DOHH2 (cell line): Measurements from ENCODE around the gene SIRT2.
A peak's percentile ranks its signal among the peaks of the same experiment; 100 is the strongest.
"Not testable (repeated sequence)": the region's sequence is repeated elsewhere in the genome, so short reads cannot be mapped to it uniquely, and the experiment has no call there.

Experiments
- H3F3A ChIP-seq: fragments of 200-600 bp; sonication (generic), shearing (Covaris generic); 2 replicates; pipeline ENCODE4 v1.6.0; 2016; ENCODE audit warnings: antibody characterized with exemption, mild to moderate bottlenecking; ENCODE audit not compliant: control insufficient read depth, insufficient read depth
- H3K27ac ChIP-seq: fragments of 200-600 bp; sonication (generic); 2 replicates; pipeline ENCODE4 v1.5.1; 2014; ENCODE audit warnings: low read depth, mild to moderate bottlenecking, low read length, moderate library complexity
- H3K27me3 ChIP-seq: fragments of 200-600 bp; sonication (generic); 2 replicates; pipeline ENCODE4 v1.6.1; 2014; ENCODE audit warnings: mild to moderate bottlenecking, low read length, mixed read lengths; ENCODE audit not compliant: control insufficient read depth
- H3K36me3 ChIP-seq: fragments of 200-600 bp; sonication (generic); 2 replicates; pipeline ENCODE4 v1.6.1; 2014; ENCODE audit warnings: mild to moderate bottlenecking, low read length, moderate library complexity, mixed read lengths; ENCODE audit not compliant: control insufficient read depth
- H3K4me1 ChIP-seq: fragments of 200-600 bp; sonication (generic); 2 replicates; pipeline ENCODE4 v1.6.1; 2014; ENCODE audit warnings: mild to moderate bottlenecking, low read length, mixed read lengths; ENCODE audit not compliant: control insufficient read depth
- H3K4me2 ChIP-seq: fragments of 200-600 bp; sonication (generic); 2 replicates; pipeline ENCODE4 v1.6.0; 2014; ENCODE audit warnings: mild to moderate bottlenecking, low read length, moderate library complexity
- H3K4me3 ChIP-seq: fragments of 200-600 bp; sonication (generic); 2 replicates; pipeline ENCODE4 v1.5.1; 2014; ENCODE audit warnings: mild to moderate bottlenecking, low read length, mixed read lengths
- H3K79me2 ChIP-seq: fragments of 200-600 bp; sonication (generic); 2 replicates; pipeline ENCODE4 v1.6.1; 2014; ENCODE audit warnings: mild to moderate bottlenecking, low read length, mixed read lengths; ENCODE audit not compliant: control insufficient read depth
- H3K9me2 ChIP-seq: fragments of 200-600 bp; sonication (generic); replicated peaks from 2 replicates; pipeline ENCODE4 v1.6.1; 2014; ENCODE audit warnings: mild to moderate bottlenecking, low read length, mixed read lengths; ENCODE audit not compliant: control insufficient read depth
- H3K9me3 ChIP-seq: fragments of 200-600 bp; sonication (generic); 2 replicates; pipeline ENCODE4 v1.6.1; 2014; ENCODE audit warnings: antibody characterized with exemption, low read length, mixed read lengths; ENCODE audit not compliant: control insufficient read depth, insufficient read depth
- H4K20me1 ChIP-seq: fragments of 200-600 bp; sonication (generic); 2 replicates; pipeline ENCODE4 v1.6.0; 2014; ENCODE audit warnings: low read depth, mild to moderate bottlenecking, antibody characterized with exemption, low read length, moderate library complexity; ENCODE audit not compliant: control insufficient read depth, insufficient read depth
- CTCF ChIP-seq: fragments of 200-600 bp; sonication (generic); IDR thresholded peaks from one replicate; pipeline ENCODE4 v1.5.1; 2014; ENCODE audit warnings: antibody characterized with exemption, mild to moderate bottlenecking, low read depth, low read length; ENCODE audit not compliant: poor library complexity, severe bottlenecking
- EZH2phosphoT487 ChIP-seq: fragments of 200-600 bp; sonication (generic); IDR thresholded peaks from 2 replicates; pipeline ENCODE4 v1.6.1; 2017; ENCODE audit warnings: borderline replicate concordance, mild to moderate bottlenecking, antibody characterized with exemption, low read length, moderate library complexity, mixed read lengths

Gene SIRT2

GRCh38 chr19:38861368-38861767, 38.0 kb downstream of the SIRT2 start:
- peaks cover 49% of the 10 kb centered on the region for H3F3A ChIP-seq
- no peak overlapping the region for H3K27ac ChIP-seq
- H3K4me1 ChIP-seq, result peaks cover 83% of the 10 kb centered on the region
- no peaks in the 10 kb centered on the region for H3K27me3 ChIP-seq
- H3K9me3 ChIP-seq, result no peaks in the 10 kb centered on the region
- H3K9me2 ChIP-seq, result no peaks in the 10 kb centered on the region
- H3K36me3 ChIP-seq, result no peaks in the 10 kb centered on the region
- TF ChIP-seq CTCF (no peak), EZH2phosphoT487 (no peak)
- H3K4me2 ChIP-seq, result no peak overlapping the region
- H3K79me2 ChIP-seq, result peaks cover 2% of the 10 kb centered on the region; the same call in 1 of the 2 replicates
- no peak overlapping the region for H3K4me3 ChIP-seq
- H4K20me1 ChIP-seq, result no peaks in the 10 kb centered on the region

GRCh38 chr19:38859631-38860204, 39.7 kb downstream of the SIRT2 start:
- Histone ChIP-seq H3K27ac (0 out of 2 replicates have a peak overlapping the region, but pooled peaks have one; percentile 86), H3K4me1 (peaks cover 70% of the 10 kb centered on the region), H3K4me2 (peak overlapping the region; percentile 92), H3K4me3 (peak overlapping the region; percentile 49), H3F3A (peaks cover 32% of the 10 kb centered on the region)
- H3K36me3 ChIP-seq, H4K20me1 ChIP-seq, H3K9me3 ChIP-seq, H3K79me2 ChIP-seq, H3K27me3 ChIP-seq, H3K9me2 ChIP-seq: not testable (repeated sequence)

GRCh38 chr19:38856813-38857212, 42.6 kb downstream of the SIRT2 start:
- H3K9me3 ChIP-seq, result no peaks in the 10 kb centered on the region
- H4K20me1 ChIP-seq, result no peaks in the 10 kb centered on the region
- peaks cover 6% of the 10 kb centered on the region; the same call in 1 of the 2 replicates for H3K36me3 ChIP-seq
- peak overlapping the region; percentile 52 for H3K4me3 ChIP-seq
- peak overlapping the region; percentile 76 for H3K27ac ChIP-seq
- no peaks in the 10 kb centered on the region for H3K9me2 ChIP-seq
- H3K4me1 ChIP-seq, result peaks cover 59% of the 10 kb centered on the region
- H3K27me3 ChIP-seq, result no peaks in the 10 kb centered on the region
- peaks cover 15% of the 10 kb centered on the region for H3K79me2 ChIP-seq
- H3F3A ChIP-seq, result peaks cover 13% of the 10 kb centered on the region
- H3K4me2 ChIP-seq, result peak overlapping the region; percentile 64
- TF ChIP-seq CTCF (no peak), EZH2phosphoT487 (no peak)

- H3K4me1 ChIP-seq, result peaks cover 64% of the 10 kb centered on the region
- not testable (repeated sequence) for H4K20me1 ChIP-seq, H3K27ac ChIP-seq, H3K36me3 ChIP-seq, H3K9me3 ChIP-seq, H3K4me2 ChIP-seq, H3K27me3 ChIP-seq, H3K4me3 ChIP-seq, H3K9me2 ChIP-seq
- peaks cover 21% of the 10 kb centered on the region for H3K79me2 ChIP-seq
- peaks cover 16% of the 10 kb centered on the region for H3F3A ChIP-seq
Observed at GRCh38 chr19:38855751-38856150, 43.7 kb downstream of the SIRT2 start.

- not testable (repeated sequence) for H3K27ac ChIP-seq, H3K27me3 ChIP-seq, H3K4me3 ChIP-seq, H4K20me1 ChIP-seq, H3K9me3 ChIP-seq, H3K9me2 ChIP-seq, H3K4me2 ChIP-seq, H3K36me3 ChIP-seq
- peaks cover 16% of the 10 kb centered on the region for H3F3A ChIP-seq
- H3K4me1 ChIP-seq, result peaks cover 61% of the 10 kb centered on the region
- H3K79me2 ChIP-seq, result peaks cover 21% of the 10 kb centered on the region
Observed at GRCh38 chr19:38854961-38855360, 44.5 kb downstream of the SIRT2 start.
